HCT116 (cell line): Measurements from ENCODE around the gene KLHL3. TPM values are rescaled to one million over a fixed set of nuclear protein-coding genes. Genes with fewer than 3 reads are reported as not detected.

Experiments used
- ATAC-seq: fragments of 200-7000 bp; cut with Tn5 transposase; 2 replicates; pipeline ENCODE4 v1.9.1; 2020; ENCODE audit warnings: mild to moderate bottlenecking, moderate library complexity
- BruUV-seq: library from RNA; stranded (reverse); fragments of 400-500 nt; replicated peaks from 2 replicates; lab custom pipeline; 2021; lab: Mats Ljungman, UMichigan
- CTCF ChIA-PET: fragments of 300-600 bp; sonication (Branson Sonifier 250); formaldehyde crosslinking; loops from one replicate; lab custom pipeline; 2021; ENCODE audit warnings: antibody characterized with exemption; lab: Charles Lee
- POLR2A ChIA-PET: fragments of 300-600, 350-600 bp; sonication (Branson Sonifier 250); formaldehyde crosslinking; loops from one replicate; lab custom pipeline; 2021; ENCODE audit warnings: antibody characterized with exemption; lab: Charles Lee
- RAD21 ChIA-PET, 2 experiments: fragments of 300-600 bp; sonication (Branson Sonifier 250); formaldehyde crosslinking; loops; one replicate each; lab custom pipeline; 2023; ENCODE audit warnings: low total read pairs in 2 of 2; ENCODE audit not compliant: uncharacterized antibody in 2 of 2, unreplicated experiment in 2 of 2, low non-redundant PET in 1 of 2; lab: Charles Lee
- DNase-seq: peaks from one replicate; pipeline ENCODE4 v3.0.0-alpha.2; 2010; ENCODE audit warnings: low read depth, low spot score
- H2AFZ ChIP-seq: fragments of 200-600 bp; shearing (Covaris generic), sonication (generic); 2 replicates; pipeline ENCODE4 v1.6.1; 2017; ENCODE audit warnings: low read depth, mixed run types, mixed read lengths, antibody characterized with exemption, low read length; ENCODE audit not compliant: poor library complexity, severe bottlenecking
- H3K27ac ChIP-seq: 2 replicates; pipeline ENCODE4 v1.5.1; 2012; ENCODE audit warnings: low read depth, low read length
- H3K27me3 ChIP-seq: fragments of 200-600 bp; sonication (generic); 2 replicates; pipeline ENCODE4 v1.6.1; 2016; ENCODE audit warnings: mixed run types, low read length, mixed read lengths; ENCODE audit not compliant: insufficient read depth
- H3K36me3 ChIP-seq, 2 experiments: fragments of 200-500 bp in 1 of 2; fragments of 200-600 bp in 1 of 2; sonication (Bioruptor generic) in 1 of 2; sonication (generic) in 1 of 2; 2 replicates each; pipeline versions ENCODE4 v1.5.1 to v1.6.1; 2014 to 2016; ENCODE audit warnings: low read length in 2 of 2, inconsistent platforms in 1 of 2, mixed read lengths in 1 of 2, mixed run types in 1 of 2; ENCODE audit not compliant: insufficient read depth in 2 of 2, control insufficient read depth in 1 of 2
- H3K4me1 ChIP-seq, 2 experiments: fragments of 200-600 bp in 1 of 2; sonication (generic) in 1 of 2; 2 replicates each; pipeline versions ENCODE4 v1.5.1 to v1.6.1; 2012 to 2017; ENCODE audit warnings: low read length in 2 of 2, inconsistent platforms in 1 of 2, mild to moderate bottlenecking in 1 of 2, mixed read lengths in 1 of 2, mixed run types in 1 of 2, moderate library complexity in 1 of 2; ENCODE audit not compliant: insufficient read depth in 2 of 2, control insufficient read depth in 1 of 2
- H3K4me2 ChIP-seq: fragments of 200-600 bp; sonication (generic); 2 replicates; pipeline ENCODE4 v1.6.1; 2017; ENCODE audit warnings: mixed run types, low read length, mixed read lengths
- H3K4me3 ChIP-seq, 2 experiments: fragments of 200-600 bp in 1 of 2; sonication (generic) in 1 of 2; replicated peaks in 1 of 2; 2 replicates each; pipeline ENCODE4 v1.5.1; 2011 to 2016; ENCODE audit warnings: low read length in 2 of 2, control low read depth in 1 of 2, low read depth in 1 of 2, mild to moderate bottlenecking in 1 of 2, mixed read lengths in 1 of 2, mixed run types in 1 of 2
- H3K79me2 ChIP-seq: fragments of 200-600 bp; sonication (generic); 2 replicates; pipeline ENCODE4 v1.6.1; 2017; ENCODE audit warnings: mild to moderate bottlenecking, mixed run types, low read length, moderate library complexity, mixed read lengths; ENCODE audit not compliant: insufficient read depth
- H3K9ac ChIP-seq: fragments of 200-600 bp; sonication (generic); 2 replicates; pipeline ENCODE4 v1.6.1; 2016; ENCODE audit warnings: low read length, mixed read lengths
- H3K9me2 ChIP-seq: fragments of 200-600 bp; sonication (generic), shearing (Covaris generic); 2 replicates; pipeline ENCODE4 v1.6.1; 2017; ENCODE audit warnings: mixed run types, mild to moderate bottlenecking, moderate library complexity; ENCODE audit not compliant: insufficient read depth
- H3K9me3 ChIP-seq, 2 experiments: fragments of 200-500 bp in 1 of 2; fragments of 200-600 bp in 1 of 2; sonication (Bioruptor generic) in 1 of 2; sonication (generic) in 1 of 2; 2 replicates each; pipeline ENCODE4 v1.6.1; 2014 to 2017; ENCODE audit warnings: low read length in 2 of 2, mixed read lengths in 2 of 2, inconsistent platforms in 1 of 2, low read depth in 1 of 2, mild to moderate bottlenecking in 1 of 2, mixed run types in 1 of 2, moderate library complexity in 1 of 2; ENCODE audit not compliant: control insufficient read depth in 1 of 2, insufficient read depth in 1 of 2
- H4K20me1 ChIP-seq: fragments of 200-600 bp; sonication (generic), shearing (Covaris generic); 2 replicates; pipeline ENCODE4 v1.6.1; 2017; ENCODE audit warnings: mixed run types, mild to moderate bottlenecking, moderate library complexity; ENCODE audit not compliant: insufficient read depth
- EGR1 ChIP-seq: IDR thresholded peaks from 2 replicates; pipeline ENCODE4 v1.6.1; 2012; ENCODE audit warnings: low read depth
- ELF1 ChIP-seq: IDR thresholded peaks from 2 replicates; pipeline ENCODE4 v1.6.1; 2012; ENCODE audit warnings: low read depth, borderline replicate concordance
- EZH2 ChIP-seq: fragments of 200-600 bp; sonication (generic); IDR thresholded peaks from 2 replicates; pipeline ENCODE4 v1.6.1; 2017; ENCODE audit warnings: antibody characterized with exemption, mixed run types
- POLR2A ChIP-seq: IDR thresholded peaks from 2 replicates; pipeline ENCODE4 v1.7.0; 2011; ENCODE audit warnings: borderline replicate concordance; ENCODE audit not compliant: insufficient read depth, insufficient read length; ENCODE audit errors: extremely low read depth
- RAD21 ChIP-seq: IDR thresholded peaks from 2 replicates; pipeline ENCODE4 v1.6.1; 2012; ENCODE audit warnings: low read depth, mild to moderate bottlenecking
- SIN3A ChIP-seq: IDR thresholded peaks from 2 replicates; pipeline ENCODE4 v1.6.1; 2012; ENCODE audit warnings: low read depth
- SP1 ChIP-seq: IDR thresholded peaks from 2 replicates; pipeline ENCODE4 v1.6.1; 2012; ENCODE audit warnings: low read depth
- TCF7L2 ChIP-seq: IDR thresholded peaks from 2 replicates; pipeline ENCODE4 v1.7.0; 2011; ENCODE audit warnings: borderline replicate concordance, inconsistent platforms; ENCODE audit not compliant: insufficient read depth, insufficient read length; ENCODE audit errors: extremely low read depth
- ZFX ChIP-seq: fragments of 450-650 bp; IDR thresholded peaks from 2 replicates; pipeline ENCODE4 v1.6.1; 2017
- intact Hi-C: fragments of 100-400 bp; cut with micrococcal nuclease; formaldehyde crosslinking; loops from 2 replicates; pipeline ENCODE4 v1.10.0; 2022
- total RNA-seq: library from RNA; stranded (reverse); gene quantifications from one replicate; pipeline ENCODE4 v1.2.1, GENCODE V29; 2021; ENCODE audit not compliant: unreplicated experiment
- TF ChIP-seq, protein P1 (sequence below): IDR thresholded peaks from 2 replicates; pipeline ENCODE4 v1.6.1; 2011; ENCODE audit warnings: mild to moderate bottlenecking, low read length, moderate library complexity; ENCODE audit not compliant: insufficient replicate concordance; ENCODE audit errors: extremely low read depth
- TF ChIP-seq, protein P2 (sequence below): IDR thresholded peaks from 2 replicates; pipeline ENCODE4 v1.6.1; 2012
- TF ChIP-seq, protein P3 (sequence below), 3 experiments: fragments of 200-600 bp in 1 of 3; sonication (generic) in 1 of 3; IDR thresholded peaks in 2 of 3; conservative IDR thresholded peaks in 1 of 3; 2 replicates each; pipeline ENCODE4 v1.5.1; 2012 to 2017; ENCODE audit warnings: low read depth in 2 of 3, low read length in 2 of 3, antibody characterized with exemption in 1 of 3, borderline replicate concordance in 1 of 3, control low read depth in 1 of 3, mild to moderate bottlenecking in 1 of 3, mixed read lengths in 1 of 3, mixed run types in 1 of 3, moderate library complexity in 1 of 3; ENCODE audit not compliant: insufficient read depth in 1 of 3

KLHL3 gene
- total RNA-seq, 1 experiment from 2014 or later = not detected

DNA sequence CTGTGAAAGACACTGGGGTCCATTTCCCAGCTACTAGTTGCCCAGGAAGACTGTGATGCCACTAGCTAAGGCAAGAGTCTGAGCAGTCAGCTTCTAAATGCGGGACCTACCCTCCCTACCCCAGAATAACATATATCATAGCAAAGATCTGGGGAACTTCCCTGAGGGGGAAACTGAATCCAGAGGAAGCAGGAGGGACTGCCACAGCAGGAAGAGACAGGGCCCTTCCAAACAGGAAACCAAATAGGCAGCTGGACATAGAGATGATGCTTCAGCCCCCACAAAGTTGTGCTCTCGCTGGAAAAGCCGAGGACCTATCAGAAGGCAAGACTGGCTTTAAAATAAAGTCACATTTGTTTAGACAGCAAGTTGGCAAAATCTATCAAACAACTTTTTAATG is 51.1 kb downstream of the KLHL3 start:
- Histone ChIP-seq H3K4me1 (no peaks in the 10 kb centered on the region), H3K9ac (no peak overlapping the region), H3K27me3 (peaks cover 42% of the 10 kb centered on the region), H4K20me1 (no peaks in the 10 kb centered on the region), H3K27ac (no peak overlapping the region), H3K79me2 (no peaks in the 10 kb centered on the region), H2AFZ (no peak overlapping the region), H3K4me3 (no peak overlapping the region), H3K9me3 (no peaks in the 10 kb centered on the region), H3K9me2 (no peaks in the 10 kb centered on the region), H3K4me2 (no peak overlapping the region), H3K36me3 (no peaks in the 10 kb centered on the region)
- DNase-seq (no peak), ATAC-seq (no peak)
- POLR2A ChIA-PET = interaction anchor here (1.1 kb wide), 1 partner anchor 10 kb away, joined by 3 read pairs; no protein-coding TSS in a partner anchor
- RAD21 ChIA-PET = no interaction called here
- no TSS peak for BruUV-seq
- intact Hi-C loops = no loop called here
- CTCF ChIA-PET = no interaction called here
- TF ChIP-seq, protein P1, sequence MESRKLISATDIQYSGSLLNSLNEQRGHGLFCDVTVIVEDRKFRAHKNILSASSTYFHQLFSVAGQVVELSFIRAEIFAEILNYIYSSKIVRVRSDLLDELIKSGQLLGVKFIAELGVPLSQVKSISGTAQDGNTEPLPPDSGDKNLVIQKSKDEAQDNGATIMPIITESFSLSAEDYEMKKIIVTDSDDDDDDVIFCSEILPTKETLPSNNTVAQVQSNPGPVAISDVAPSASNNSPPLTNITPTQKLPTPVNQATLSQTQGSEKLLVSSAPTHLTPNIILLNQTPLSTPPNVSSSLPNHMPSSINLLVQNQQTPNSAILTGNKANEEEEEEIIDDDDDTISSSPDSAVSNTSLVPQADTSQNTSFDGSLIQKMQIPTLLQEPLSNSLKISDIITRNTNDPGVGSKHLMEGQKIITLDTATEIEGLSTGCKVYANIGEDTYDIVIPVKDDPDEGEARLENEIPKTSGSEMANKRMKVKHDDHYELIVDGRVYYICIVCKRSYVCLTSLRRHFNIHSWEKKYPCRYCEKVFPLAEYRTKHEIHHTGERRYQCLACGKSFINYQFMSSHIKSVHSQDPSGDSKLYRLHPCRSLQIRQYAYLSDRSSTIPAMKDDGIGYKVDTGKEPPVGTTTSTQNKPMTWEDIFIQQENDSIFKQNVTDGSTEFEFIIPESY = no peak
- TF ChIP-seq, protein P2, sequence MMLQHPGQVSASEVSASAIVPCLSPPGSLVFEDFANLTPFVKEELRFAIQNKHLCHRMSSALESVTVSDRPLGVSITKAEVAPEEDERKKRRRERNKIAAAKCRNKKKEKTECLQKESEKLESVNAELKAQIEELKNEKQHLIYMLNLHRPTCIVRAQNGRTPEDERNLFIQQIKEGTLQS = no peak
- TF ChIP-seq RAD21 (no peak), TCF7L2 (no peak), SIN3A (no peak), ZFX (no peak), EZH2 (no peak), POLR2A (no peak), SP1 (no peak), ELF1 (no peak), EGR1 (no peak)
- TF ChIP-seq, protein P3, sequence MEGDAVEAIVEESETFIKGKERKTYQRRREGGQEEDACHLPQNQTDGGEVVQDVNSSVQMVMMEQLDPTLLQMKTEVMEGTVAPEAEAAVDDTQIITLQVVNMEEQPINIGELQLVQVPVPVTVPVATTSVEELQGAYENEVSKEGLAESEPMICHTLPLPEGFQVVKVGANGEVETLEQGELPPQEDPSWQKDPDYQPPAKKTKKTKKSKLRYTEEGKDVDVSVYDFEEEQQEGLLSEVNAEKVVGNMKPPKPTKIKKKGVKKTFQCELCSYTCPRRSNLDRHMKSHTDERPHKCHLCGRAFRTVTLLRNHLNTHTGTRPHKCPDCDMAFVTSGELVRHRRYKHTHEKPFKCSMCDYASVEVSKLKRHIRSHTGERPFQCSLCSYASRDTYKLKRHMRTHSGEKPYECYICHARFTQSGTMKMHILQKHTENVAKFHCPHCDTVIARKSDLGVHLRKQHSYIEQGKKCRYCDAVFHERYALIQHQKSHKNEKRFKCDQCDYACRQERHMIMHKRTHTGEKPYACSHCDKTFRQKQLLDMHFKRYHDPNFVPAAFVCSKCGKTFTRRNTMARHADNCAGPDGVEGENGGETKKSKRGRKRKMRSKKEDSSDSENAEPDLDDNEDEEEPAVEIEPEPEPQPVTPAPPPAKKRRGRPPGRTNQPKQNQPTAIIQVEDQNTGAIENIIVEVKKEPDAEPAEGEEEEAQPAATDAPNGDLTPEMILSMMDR (IDR thresholded peaks at IDR 0.05 in 2 of 3, conservative IDR thresholded peaks at IDR 0.05 in 1 of 3; ENCODE audit: borderline replicate concordance in 1 of 3, insufficient read depth in 1 of 3, low read depth in 2 of 3, low read length in 2 of 3) = no peak
- TF ChIP-seq, all 23 proteins: peak for 0
